RPMI8226 (cell line): ENCODE data around the gene GPR158.

Experiments
- DNase-seq: peaks from one replicate; pipeline ENCODE4 v3.0.0-alpha.2; 2015

The GPR158 gene

DNA sequence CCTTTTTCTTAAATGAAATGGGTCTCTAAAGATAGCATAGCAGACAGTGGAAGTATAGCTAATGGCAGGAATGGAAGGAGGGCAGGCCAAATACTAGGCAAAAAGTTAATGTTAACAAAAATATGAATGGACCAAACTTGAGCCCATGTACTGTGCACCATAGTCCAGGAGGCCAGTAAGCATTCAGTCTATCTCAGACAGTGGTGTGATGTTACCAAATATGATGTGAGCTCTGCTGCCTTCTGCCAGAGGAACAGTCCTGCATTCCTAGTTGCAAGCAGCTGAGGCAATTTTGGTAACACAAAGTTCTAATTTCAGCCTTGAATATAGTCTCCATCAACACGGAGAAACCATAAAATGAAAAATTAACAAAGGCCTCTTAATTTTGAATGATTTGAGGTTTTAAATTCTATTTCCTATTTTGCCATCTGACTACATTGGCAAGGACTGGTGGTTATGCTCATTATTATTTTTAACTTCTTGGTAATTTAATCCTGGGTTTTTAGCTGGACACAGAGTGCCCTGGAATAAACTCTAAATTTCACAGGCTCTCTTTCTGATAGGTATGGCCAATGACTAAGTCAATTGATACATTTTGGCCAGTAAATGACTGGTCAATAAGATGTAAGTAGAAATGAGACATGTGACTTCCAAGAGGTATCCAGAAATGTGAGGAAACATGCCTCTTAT, 442.2 kb downstream of the GPR158 start:
- no peak for DNase-seq

GRCh38 chr10:25627606-25628005, 452.8 kb downstream of the GPR158 start:
- DNase-seq, result no peak

GRCh38 chr10:25629333-25629732, 454.5 kb downstream of the GPR158 start:
- no peak for DNase-seq

GRCh38 chr10:25631471-25631870, 456.7 kb downstream of the GPR158 start:
- DNase-seq, result no peak

- DNase-seq, result no peak
Observed at GRCh38 chr10:25632802-25633201, 458.0 kb downstream of the GPR158 start.

DNA sequence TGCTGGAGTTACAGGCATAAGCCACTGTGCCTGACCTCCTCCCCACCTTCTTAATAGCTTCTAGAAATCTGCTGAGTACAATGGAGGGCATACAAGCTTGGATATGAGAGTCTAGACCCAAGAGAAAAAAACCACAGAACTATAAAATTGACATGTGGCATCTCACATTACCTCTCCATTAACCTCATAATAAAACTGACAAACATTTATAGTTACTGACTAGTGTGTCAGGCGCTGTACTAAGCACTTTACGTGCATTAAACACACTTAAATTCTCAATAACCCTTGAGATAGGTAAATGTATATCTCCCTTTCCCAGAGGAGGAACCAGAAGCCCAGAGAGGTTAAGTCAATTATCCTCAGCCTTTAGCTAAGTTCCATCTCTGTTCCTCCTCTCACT, 458.7 kb downstream of the GPR158 start:
- DNase-seq, result no peak

DNA sequence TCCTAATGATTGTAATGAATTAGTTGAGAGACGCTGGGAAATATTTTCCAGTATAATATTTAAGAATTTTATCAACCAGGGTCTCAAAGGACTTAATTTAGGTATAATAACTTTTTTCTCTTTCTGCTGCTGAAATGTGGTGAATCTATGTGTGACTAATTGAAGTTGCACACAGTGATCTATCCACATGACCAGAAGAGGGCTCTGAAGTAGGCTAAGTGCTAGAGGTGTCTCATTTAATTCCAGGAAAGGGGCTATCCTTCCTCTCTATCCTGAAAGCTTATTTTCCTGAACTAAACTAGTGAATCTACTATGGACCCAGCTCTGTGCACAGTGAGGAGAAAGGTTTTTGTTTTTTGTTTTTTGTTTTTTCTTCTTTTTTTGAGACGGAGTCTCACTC, 464.8 kb downstream of the GPR158 start:
- no peak for DNase-seq

GRCh38 chr10:25641595-25641994, 466.8 kb downstream of the GPR158 start:
- DNase-seq, result no peak

- DNase-seq, result no peak
Observed at GRCh38 chr10:25642721-25643120, 467.9 kb downstream of the GPR158 start.

- no peak for DNase-seq
Observed at GRCh38 chr10:25646371-25646770, 471.6 kb downstream of the GPR158 start.

DNA sequence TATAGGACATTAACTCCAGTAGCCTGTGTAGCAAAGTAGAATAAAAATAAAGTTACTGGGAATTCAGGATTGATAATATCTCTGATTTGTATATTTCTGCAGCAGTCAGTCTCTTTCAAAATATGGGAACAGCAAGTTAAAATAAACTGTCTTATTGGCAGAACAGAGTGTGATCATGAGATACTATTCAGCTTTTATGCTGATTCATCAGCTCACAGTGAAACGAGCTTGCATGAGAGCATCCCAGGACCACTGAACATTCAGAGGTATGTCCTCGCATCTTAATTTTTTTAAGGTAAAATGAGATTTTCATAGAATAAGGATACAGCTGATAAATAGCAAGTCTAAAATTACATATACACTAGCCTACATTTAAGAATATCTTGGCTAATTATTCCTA, 476.7 kb downstream of the GPR158 start:
- no peak for DNase-seq
